Activated CD4-positive, alpha-beta memory T cell treated with anti-CD3 and anti-CD28 coated beads for 36 hours (primary cell): Measurements from ENCODE around the gene PTGFRN. TPM values are rescaled to one million over a fixed set of nuclear protein-coding genes. Genes with fewer than 3 reads are reported as not detected.
A peak's percentile ranks its signal among the peaks of the same experiment; 100 is the strongest.

Source experiments
- CTCF ChIA-PET: fragments of 350-600 bp; sonication (Branson Sonifier 250); formaldehyde crosslinking; loops from one replicate; lab custom pipeline; 2021; ENCODE audit warnings: antibody characterized with exemption, inconsistent platforms; lab: Charles Lee
- POLR2A ChIA-PET: fragments of 350-600 bp; sonication (Branson Sonifier 250); formaldehyde crosslinking; loops from one replicate; lab custom pipeline; 2021; ENCODE audit warnings: antibody characterized with exemption; lab: Charles Lee
- DNase-seq: peaks from one replicate; pipeline ENCODE4 v3.0.0-alpha.2; 2020
- H3K27ac Mint-ChIP-seq: one replicate; pipeline ENCODE4 v1.8.0; 2021; ENCODE audit warnings: mixed read lengths
- H3K27me3 Mint-ChIP-seq: one replicate; pipeline ENCODE4 v1.8.0; 2021; ENCODE audit warnings: mixed read lengths
- H3K36me3 Mint-ChIP-seq: one replicate; pipeline ENCODE4 v1.8.0; 2021; ENCODE audit warnings: mixed read lengths
- H3K4me1 Mint-ChIP-seq: one replicate; pipeline ENCODE4 v1.8.0; 2021; ENCODE audit warnings: low read depth, mixed read lengths
- H3K4me3 Mint-ChIP-seq: one replicate; pipeline ENCODE4 v1.8.0; 2021; ENCODE audit warnings: mild to moderate bottlenecking, mixed read lengths
- H3K9me3 Mint-ChIP-seq: one replicate; pipeline ENCODE4 v1.8.0; 2021; ENCODE audit warnings: mixed read lengths
- intact Hi-C: fragments of 100-400 bp; cut with micrococcal nuclease; formaldehyde crosslinking; loops from one replicate; pipeline ENCODE4 v1.15.1; 2023
- total RNA-seq, 2 experiments: library from RNA; stranded (reverse); gene quantifications; one replicate each; pipeline ENCODE4 v1.2.3, GENCODE V29; 2021

The PTGFRN gene
- total RNA-seq, 2 experiments from 2014 or later = 13.5 to 14.2 TPM

DNA sequence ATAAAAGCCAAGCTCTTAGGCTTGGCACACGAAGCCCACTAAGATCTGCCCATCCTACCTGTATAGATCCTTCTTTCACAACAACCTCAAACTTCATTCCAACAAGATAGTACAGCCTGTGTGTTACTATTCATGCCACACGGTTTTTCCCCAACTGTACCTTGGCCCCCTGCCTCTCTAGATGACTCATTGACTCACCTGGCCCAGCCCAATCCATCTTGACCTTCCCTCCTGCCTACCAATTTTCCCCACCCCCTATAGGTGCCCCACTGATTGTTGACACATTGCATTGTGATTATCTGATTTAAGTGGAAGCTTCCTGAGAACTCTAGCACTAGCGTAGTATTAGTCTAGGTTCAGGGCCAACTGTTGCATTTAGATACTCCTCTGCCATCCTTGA, 89.9 kb downstream of the PTGFRN start:
- H3K27ac Mint-ChIP-seq = no peak overlapping the region
- intact Hi-C loops = no loop called here
- peaks cover 31% of the 10 kb centered on the region for H3K4me1 Mint-ChIP-seq
- H3K27me3 Mint-ChIP-seq = no peaks in the 10 kb centered on the region
- ChIA-PET POLR2A (interaction anchor here (1.3 kb wide), 1 partner anchor 59 kb away, joined by 3 read pairs; no protein-coding TSS in a partner anchor), CTCF (no interaction called here)
- H3K36me3 Mint-ChIP-seq = no peaks in the 10 kb centered on the region
- no peak overlapping the region for H3K4me3 Mint-ChIP-seq
- H3K9me3 Mint-ChIP-seq = no peaks in the 10 kb centered on the region
- no peak for DNase-seq

DNA sequence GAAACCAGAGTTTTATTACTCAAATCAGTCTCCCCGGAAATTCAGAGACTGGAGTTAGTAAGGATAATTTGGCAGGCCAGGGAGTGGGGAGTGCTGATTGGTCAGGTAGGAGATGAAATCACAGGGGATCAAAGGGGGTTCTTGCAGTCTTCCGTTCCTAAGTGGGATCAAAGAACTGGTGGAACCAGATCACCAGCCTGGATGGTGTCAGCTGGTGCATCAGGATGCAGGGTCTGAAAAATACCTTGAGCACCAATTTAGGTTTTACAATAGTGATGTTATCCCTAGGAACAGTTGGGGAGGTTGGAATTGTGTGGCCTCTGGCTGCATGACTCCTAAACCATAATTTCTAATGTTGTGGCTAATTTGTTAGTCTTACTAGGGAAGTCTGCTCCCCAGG, 90.4 kb downstream of the PTGFRN start:
- peaks cover 31% of the 10 kb centered on the region for H3K4me1 Mint-ChIP-seq
- H3K36me3 Mint-ChIP-seq = no peaks in the 10 kb centered on the region
- POLR2A ChIA-PET = interaction anchor here (0.9 to 1.4 kb wide), 3 partner anchors 8 to 60 kb away, joined by 3 read pairs; partner anchors contain the start of gene TTF2
- H3K9me3 Mint-ChIP-seq = no peaks in the 10 kb centered on the region
- no peak overlapping the region for H3K27ac Mint-ChIP-seq
- H3K27me3 Mint-ChIP-seq = no peaks in the 10 kb centered on the region
- DNase-seq = no peak
- CTCF ChIA-PET = interaction anchor here (0.9 kb wide), 1 partner anchor 9 kb away, joined by 3 read pairs; no protein-coding TSS in a partner anchor
- no peak overlapping the region for H3K4me3 Mint-ChIP-seq
- intact Hi-C loops = loop anchor here (2.0 to 5.0 kb wide), 5 partner anchors 13 to 153 kb away; no protein-coding TSS in a partner anchor

DNA sequence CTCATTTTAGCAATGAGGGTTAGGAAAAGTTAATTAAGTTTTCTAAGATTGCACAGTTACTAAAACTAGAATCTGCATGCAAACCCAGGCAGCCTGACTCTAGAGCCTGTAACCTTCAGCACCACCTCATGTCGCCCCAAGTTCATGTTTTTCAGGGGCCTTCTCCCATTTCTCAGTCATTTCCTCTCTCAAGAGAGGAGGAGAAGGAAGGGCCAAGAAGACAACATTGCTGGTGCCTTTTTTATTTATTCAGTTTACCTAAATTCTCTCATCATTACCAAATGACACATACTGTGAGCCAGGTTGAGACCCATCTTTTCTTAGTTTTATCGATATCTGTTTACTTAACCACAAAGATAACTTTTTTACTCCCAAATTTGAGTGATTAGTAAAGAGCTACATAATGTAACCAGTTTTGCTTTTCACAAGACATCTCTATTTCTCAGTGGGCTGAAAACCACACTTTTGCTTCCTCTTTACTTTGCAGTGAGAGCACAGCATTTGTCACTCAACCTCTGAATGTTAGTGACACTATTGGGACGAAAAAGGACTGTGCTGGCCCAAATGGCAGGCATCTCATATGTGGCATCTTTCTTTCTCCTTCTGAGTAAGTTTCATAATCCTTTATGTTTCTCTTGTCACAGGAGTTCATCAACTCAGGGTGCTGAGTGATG, 91.7 kb downstream of the PTGFRN start, which contains the start of gene CD101:
Gene CD101, plus strand, starts transcription at position 507 of the 674 bp plus-strand sequence. Its CDS starts 58 bp downstream, at position 565.
- POLR2A ChIA-PET = interaction anchor here (0.7 to 1.4 kb wide), 6 partner anchors 10 to 445 kb away, joined by 3 to 5 read pairs (median 4); no protein-coding TSS in a partner anchor
- Mint-ChIP-seq H3K36me3 (no peaks in the 10 kb centered on the region), H3K4me1 (peaks cover 31% of the 10 kb centered on the region), H3K27ac (peak within 1 kb of the TSS; percentile 26), H3K9me3 (no peaks in the 10 kb centered on the region), H3K27me3 (no peaks in the 10 kb centered on the region), H3K4me3 (no peak within 1 kb of the TSS)
- CTCF ChIA-PET = interaction anchor here (0.6 to 0.9 kb wide), 4 partner anchors 8 to 427 kb away, joined by 3 read pairs; no protein-coding TSS in a partner anchor
- DNase-seq = peak; percentile 66
- intact Hi-C loops = loop anchor here (1.0 to 5.0 kb wide), 10 partner anchors 15 to 263 kb away; partner anchors contain the start of gene TTF2

DNA sequence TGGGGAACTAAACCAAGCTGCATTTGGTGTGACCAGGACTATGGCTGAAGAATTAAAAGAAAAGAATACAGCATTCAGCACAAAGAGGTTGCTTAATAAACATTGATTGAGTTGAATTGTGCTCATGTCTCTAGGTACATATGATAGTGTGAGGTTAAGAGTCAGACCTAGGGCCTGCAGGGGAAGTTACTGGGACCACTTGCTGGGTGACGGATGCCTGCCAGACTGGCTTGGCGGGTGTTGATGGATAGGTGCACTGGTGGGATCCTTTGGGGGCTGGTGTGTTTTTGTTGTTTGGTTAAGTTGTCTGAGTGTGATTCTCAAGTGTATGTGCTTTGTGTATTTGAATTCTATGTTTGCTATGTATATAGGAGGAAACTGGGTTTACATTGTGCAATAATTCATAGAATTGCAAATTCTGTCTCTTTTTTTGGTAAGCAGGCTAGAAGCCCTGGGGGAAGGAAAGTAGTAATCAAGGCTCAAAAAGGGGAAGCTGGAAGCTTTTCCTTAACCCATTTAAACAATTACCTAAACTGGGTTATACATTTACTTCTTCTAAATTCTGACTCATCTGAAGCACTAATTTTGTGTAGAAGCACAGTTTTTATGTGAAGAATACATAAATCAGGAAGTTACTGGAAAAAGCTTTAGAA, 93.6 kb downstream of the PTGFRN start:
- no peak for DNase-seq
- no peak overlapping the region for H3K27ac Mint-ChIP-seq
- no peak overlapping the region for H3K4me3 Mint-ChIP-seq
- intact Hi-C loops = loop anchor here (5.0 kb wide), 1 partner anchor 156 kb away; no protein-coding TSS in a partner anchor
- H3K9me3 Mint-ChIP-seq = no peaks in the 10 kb centered on the region
- H3K27me3 Mint-ChIP-seq = no peaks in the 10 kb centered on the region
- CTCF ChIA-PET = interaction anchor here (0.7 to 1.8 kb wide), 2 partner anchors 150 to 176 kb away, joined by 3 to 5 read pairs; no protein-coding TSS in a partner anchor
- no peaks in the 10 kb centered on the region for H3K36me3 Mint-ChIP-seq
- H3K4me1 Mint-ChIP-seq = peaks cover 31% of the 10 kb centered on the region
- POLR2A ChIA-PET = no interaction called here

DNA sequence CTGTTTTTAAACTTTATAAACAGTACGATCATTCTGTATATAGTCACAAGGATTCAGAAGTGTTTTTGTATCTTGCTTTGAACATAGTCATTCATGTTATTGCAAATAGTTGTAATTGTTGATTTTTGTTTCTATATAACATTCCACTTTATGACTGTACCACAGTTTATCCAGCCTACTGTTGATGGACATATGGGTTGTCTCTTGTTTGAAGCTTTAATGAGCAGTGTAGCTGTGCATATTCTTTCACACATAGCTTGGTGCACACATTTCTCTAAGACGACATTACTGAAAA, 98.0 kb downstream of the PTGFRN start:
- intact Hi-C loops = no loop called here
- Mint-ChIP-seq H3K9me3 (no peaks in the 10 kb centered on the region), H3K36me3 (no peaks in the 10 kb centered on the region), H3K4me3 (no peak overlapping the region), H3K27me3 (no peaks in the 10 kb centered on the region), H3K27ac (no peak overlapping the region), H3K4me1 (peaks cover 15% of the 10 kb centered on the region)
- ChIA-PET POLR2A (no interaction called here), CTCF (no interaction called here)
- no peak for DNase-seq

DNA sequence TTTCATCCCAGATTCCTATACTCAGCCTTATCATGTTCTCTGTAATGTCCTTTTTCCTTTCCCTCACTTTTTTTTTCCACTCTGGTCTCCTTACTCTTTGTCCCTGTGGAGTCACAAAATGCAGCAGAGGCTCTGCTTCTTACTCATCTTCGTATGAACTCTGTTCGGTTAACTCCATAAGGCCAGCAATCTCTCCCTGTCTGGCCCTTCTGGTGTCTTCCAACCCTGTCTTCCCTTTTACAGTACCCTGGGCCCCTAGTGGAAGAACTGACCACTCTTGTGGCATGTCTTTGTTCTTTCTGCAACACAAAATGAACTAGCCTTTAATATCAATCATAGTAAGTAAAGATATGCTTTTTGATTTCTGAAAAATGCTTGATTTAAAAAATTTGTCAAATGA, 98.9 kb downstream of the PTGFRN start:
- H3K27me3 Mint-ChIP-seq = no peaks in the 10 kb centered on the region
- H3K36me3 Mint-ChIP-seq = no peaks in the 10 kb centered on the region
- H3K9me3 Mint-ChIP-seq = no peaks in the 10 kb centered on the region
- H3K27ac Mint-ChIP-seq = no peak overlapping the region
- peaks cover 11% of the 10 kb centered on the region for H3K4me1 Mint-ChIP-seq
- ChIA-PET POLR2A (interaction anchor here (1.3 kb wide), 1 partner anchor 203 kb away, joined by 3 read pairs; no protein-coding TSS in a partner anchor), CTCF (interaction anchor here (1.0 to 1.1 kb wide), 2 partner anchors 8 to 413 kb away, joined by 3 read pairs; no protein-coding TSS in a partner anchor)
- H3K4me3 Mint-ChIP-seq = no peak overlapping the region
- intact Hi-C loops = no loop called here
- no peak for DNase-seq

DNA sequence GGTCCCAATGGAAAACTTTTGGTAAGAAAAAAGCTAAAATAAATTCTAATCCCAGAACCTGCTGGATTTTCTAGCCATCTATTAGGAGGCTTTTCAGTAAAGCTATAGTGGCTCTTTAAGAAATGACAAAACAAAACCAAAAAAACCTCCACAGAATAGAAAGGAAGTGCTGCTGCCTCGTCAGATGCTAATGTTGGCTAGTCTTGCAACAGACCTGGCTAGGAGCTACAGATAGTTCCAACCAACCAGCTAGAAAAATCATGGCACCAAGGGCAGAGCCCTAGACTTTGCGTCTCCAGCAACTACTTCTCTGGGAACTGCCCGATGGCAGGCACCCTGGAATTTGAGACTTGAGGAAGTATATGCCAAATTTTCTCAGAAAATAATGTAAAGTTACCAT, 99.4 kb downstream of the PTGFRN start:
- Mint-ChIP-seq H3K27ac (no peak overlapping the region), H3K9me3 (no peaks in the 10 kb centered on the region), H3K4me3 (no peak overlapping the region), H3K27me3 (no peaks in the 10 kb centered on the region), H3K36me3 (no peaks in the 10 kb centered on the region), H3K4me1 (peaks cover 12% of the 10 kb centered on the region)
- POLR2A ChIA-PET = interaction anchor here (1.3 kb wide), 1 partner anchor 203 kb away, joined by 3 read pairs; no protein-coding TSS in a partner anchor
- CTCF ChIA-PET = interaction anchor here (1.0 to 1.1 kb wide), 2 partner anchors 9 to 413 kb away, joined by 3 read pairs; no protein-coding TSS in a partner anchor
- DNase-seq = no peak
- intact Hi-C loops = no loop called here

DNA sequence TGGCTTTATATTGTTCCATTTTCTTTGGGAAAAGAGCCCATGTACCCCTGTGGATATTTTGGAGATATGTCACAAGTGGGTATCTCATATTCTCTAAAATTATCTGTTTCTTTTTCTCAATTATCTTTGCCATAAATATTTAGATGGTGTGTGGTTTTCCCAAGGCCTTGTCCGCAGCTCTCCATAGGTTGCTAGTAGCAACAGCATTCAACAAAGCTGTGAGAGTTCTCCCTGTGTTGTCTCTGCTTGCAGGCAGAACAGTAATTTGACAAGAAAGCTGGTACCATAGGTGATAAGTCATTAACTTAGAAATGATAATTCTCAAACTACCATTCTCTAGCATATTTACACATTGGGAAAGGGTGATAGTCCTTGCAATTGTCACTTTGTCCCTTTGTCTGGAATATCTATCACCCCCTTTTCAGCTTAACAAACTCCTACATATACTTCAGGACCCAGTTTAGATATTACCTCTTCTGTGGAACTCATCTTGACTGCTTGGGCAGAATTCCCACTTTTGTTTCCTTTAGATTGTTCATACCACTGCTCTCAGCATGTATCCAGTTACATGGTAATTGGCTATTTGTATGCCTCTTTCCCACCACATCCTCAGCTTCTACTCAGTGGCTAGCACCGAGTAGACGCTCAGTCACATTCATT, 100.7 kb downstream of the PTGFRN start:
- Mint-ChIP-seq H3K27ac (no peak overlapping the region), H3K9me3 (no peaks in the 10 kb centered on the region), H3K27me3 (no peaks in the 10 kb centered on the region), H3K36me3 (no peaks in the 10 kb centered on the region), H3K4me3 (no peak overlapping the region), H3K4me1 (peaks cover 15% of the 10 kb centered on the region)
- DNase-seq = no peak
- intact Hi-C loops = no loop called here
- POLR2A ChIA-PET = no interaction called here
- CTCF ChIA-PET = no interaction called here

DNA sequence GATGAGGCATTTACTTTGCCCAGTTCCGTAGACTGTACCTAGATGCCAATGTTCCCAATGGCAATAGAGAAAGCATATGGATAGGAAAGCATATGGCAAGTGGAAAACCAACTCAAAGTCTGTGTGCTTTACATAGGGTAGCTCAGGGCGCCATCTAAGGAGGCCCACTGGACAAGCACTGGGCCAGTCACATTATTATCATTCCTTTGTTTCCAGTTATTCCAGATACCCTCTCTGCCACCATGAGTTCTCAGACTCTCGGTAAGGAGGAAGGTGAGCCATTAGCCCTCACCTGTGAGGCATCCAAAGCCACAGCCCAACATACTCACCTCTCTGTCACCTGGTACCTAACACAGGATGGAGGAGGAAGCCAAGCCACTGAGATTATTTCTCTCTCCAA, 101.6 kb downstream of the PTGFRN start:
- CTCF ChIA-PET = no interaction called here
- intact Hi-C loops = no loop called here
- H3K4me3 Mint-ChIP-seq = no peak overlapping the region

DNA sequence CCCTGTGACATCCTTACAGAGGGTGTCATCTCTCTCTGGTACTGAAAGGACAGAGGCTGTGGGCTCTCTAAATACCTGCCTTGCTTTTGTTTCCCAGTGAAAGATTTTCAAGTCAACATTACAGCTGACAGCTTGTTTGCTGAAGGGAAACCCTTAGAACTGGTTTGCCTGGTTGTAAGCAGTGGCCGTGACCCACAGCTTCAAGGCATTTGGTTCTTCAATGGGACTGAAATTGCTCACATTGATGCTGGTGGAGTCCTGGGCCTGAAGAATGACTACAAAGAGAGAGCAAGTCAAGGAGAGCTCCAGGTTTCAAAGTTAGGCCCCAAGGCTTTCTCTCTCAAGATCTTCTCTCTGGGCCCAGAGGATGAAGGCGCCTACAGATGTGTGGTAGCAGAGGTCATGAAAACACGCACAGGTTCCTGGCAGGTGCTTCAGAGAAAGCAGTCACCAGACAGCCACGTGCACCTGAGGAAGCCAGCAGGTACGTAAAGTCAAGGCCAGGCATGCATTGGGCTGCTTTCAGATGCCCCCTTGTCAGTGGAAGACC, 103.7 kb downstream of the PTGFRN start:
- H3K9me3 Mint-ChIP-seq = no peaks in the 10 kb centered on the region
- POLR2A ChIA-PET = no interaction called here
- H3K4me1 Mint-ChIP-seq = peaks cover 15% of the 10 kb centered on the region
- H3K27me3 Mint-ChIP-seq = no peaks in the 10 kb centered on the region
- CTCF ChIA-PET = no interaction called here
- no peak overlapping the region for H3K4me3 Mint-ChIP-seq
- intact Hi-C loops = no loop called here
- no peaks in the 10 kb centered on the region for H3K36me3 Mint-ChIP-seq
- no peak for DNase-seq
- H3K27ac Mint-ChIP-seq = no peak overlapping the region

More for the DNA sequence above, 101.6 kb downstream of the PTGFRN start:
- Mint-ChIP-seq H3K9me3 (no peaks in the 10 kb centered on the region), H3K27ac (no peak overlapping the region), H3K4me1 (peaks cover 15% of the 10 kb centered on the region), H3K27me3 (no peaks in the 10 kb centered on the region), H3K36me3 (no peaks in the 10 kb centered on the region)
- POLR2A ChIA-PET = no interaction called here
- DNase-seq = no peak

DNA sequence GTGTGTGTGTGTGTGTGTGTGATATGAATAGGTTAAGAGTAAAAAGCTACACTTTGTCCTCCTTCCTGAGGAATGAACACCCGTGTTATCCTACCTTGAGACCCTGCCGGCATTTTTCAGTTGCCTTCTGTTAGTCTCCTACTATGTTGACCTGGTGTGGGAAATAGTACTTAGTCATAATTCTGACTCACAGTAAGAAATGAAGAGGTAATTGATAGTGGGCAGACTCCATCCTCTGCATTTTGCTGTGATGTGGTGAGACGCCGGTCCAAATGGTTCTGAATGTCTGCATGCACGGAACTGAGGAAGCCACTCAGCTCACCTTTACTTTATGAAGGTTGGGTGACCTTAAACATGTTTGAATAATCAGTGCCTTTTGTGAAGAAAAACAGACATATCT, 104.5 kb downstream of the PTGFRN start:
- intact Hi-C loops = no loop called here

More for the DNA sequence above, 104.5 kb downstream of the PTGFRN start:
- CTCF ChIA-PET = no interaction called here
- no peak for DNase-seq
- Mint-ChIP-seq H3K9me3 (no peaks in the 10 kb centered on the region), H3K27me3 (no peaks in the 10 kb centered on the region), H3K36me3 (no peaks in the 10 kb centered on the region), H3K4me1 (peaks cover 8% of the 10 kb centered on the region), H3K27ac (no peak overlapping the region), H3K4me3 (no peak overlapping the region)
- POLR2A ChIA-PET = no interaction called here
